Measurements from ENCODE around the gene CTNNA2. TPM values are rescaled to one million over a fixed set of nuclear protein-coding genes. Genes with fewer than 3 reads are reported as not detected.

CTNNA2 gene
- total and polyA plus RNA-seq, 8 donors, result 0.28 to 5.7 (median 0.44) TPM; not detected in 4

- WGBS, 5 donors, result 54 to 87% (median 60%) methylated on average over 4 of the region's 4 CpGs
- Histone ChIP-seq H3K36me3 (no peaks in the 10 kb centered on the region), H3K9me3 (no peaks in the 10 kb centered on the region), H3K27ac (no peak overlapping the region), H3K27me3 (no peaks in the 10 kb centered on the region), H3K4me3 (no peak overlapping the region), H3K4me1 (no peaks in the 10 kb centered on the region)
- no peak for DNase-seq
- intact Hi-C loops (cut with DNase I; ENCODE audit: low total_unique reads), result no loop called here
- TF ChIP-seq POLR2A (IDR thresholded peaks at IDR 0.05), result no peak
- no peak for TF ChIP-seq EP300 (IDR thresholded peaks at IDR 0.05)
Measured at GRCh38 chr2:79820281-79820680, 307.4 kb downstream of the CTNNA2 start.

- TF ChIP-seq EP300 (IDR thresholded peaks at IDR 0.05) (no peak), POLR2A (IDR thresholded peaks at IDR 0.05) (no peak), CTCF (IDR thresholded peaks at IDR 0.05) (no peak), POLR2AphosphoS5 (IDR thresholded peaks at IDR 0.05) (no peak)
- H3K27me3 ChIP-seq, result no peaks in the 10 kb centered on the region
- no peaks in the 10 kb centered on the region for H3K4me1 ChIP-seq
Measured at GRCh38 chr2:79822136-79822535, 309.3 kb downstream of the CTNNA2 start.

GRCh38 chr2:79824086-79824786 lies 311.4 kb downstream of the CTNNA2 start:
- Histone ChIP-seq H3K4me1 (no peaks in the 10 kb centered on the region), H3K9me3 (no peaks in the 10 kb centered on the region), H3K4me3 (no peak overlapping the region), H3K27ac (no peak overlapping the region), H3K27me3 (no peaks in the 10 kb centered on the region), H3K36me3 (no peaks in the 10 kb centered on the region)
- TF ChIP-seq EP300 (IDR thresholded peaks at IDR 0.05) (no peak), CTCF (IDR thresholded peaks at IDR 0.05) (no peak), POLR2AphosphoS5 (IDR thresholded peaks at IDR 0.05) (no peak), POLR2A (IDR thresholded peaks at IDR 0.05) (no peak)
- no peak for DNase-seq
- WGBS, 5 donors, result 62 to 65% (median 64%) methylated on average over 6 of the region's 6 CpGs
- intact Hi-C loops (cut with DNase I; ENCODE audit: low total_unique reads), result no loop called here

More at GRCh38 chr2:79822136-79822535, 309.3 kb downstream of the CTNNA2 start:
- Histone ChIP-seq H3K4me3 (no peak overlapping the region), H3K27ac (no peak overlapping the region), H3K9me3 (no peaks in the 10 kb centered on the region), H3K36me3 (no peaks in the 10 kb centered on the region)
- intact Hi-C loops (cut with DNase I; ENCODE audit: low total_unique reads), result no loop called here
- no peak for DNase-seq
- 61 to 67% (median 64%) methylated on average over 2 of the region's 2 CpGs for WGBS, 5 donors

- WGBS, 5 donors, result 91 to 99% (median 92%) methylated on average over 1 of the region's 1 CpG
- intact Hi-C loops (cut with DNase I; ENCODE audit: low total_unique reads), result no loop called here
Measured at GRCh38 chr2:79827881-79828280, 315.0 kb downstream of the CTNNA2 start.

More at GRCh38 chr2:79827881-79828280, 315.0 kb downstream of the CTNNA2 start:
- H3K27me3 ChIP-seq, result no peaks in the 10 kb centered on the region
- no peak for TF ChIP-seq POLR2A (IDR thresholded peaks at IDR 0.05)
- TF ChIP-seq EP300 (IDR thresholded peaks at IDR 0.05), result no peak
- no peak for TF ChIP-seq POLR2AphosphoS5 (IDR thresholded peaks at IDR 0.05)
- no peak for TF ChIP-seq CTCF (IDR thresholded peaks at IDR 0.05)
- no peak overlapping the region for H3K4me3 ChIP-seq
- no peaks in the 10 kb centered on the region for H3K36me3 ChIP-seq
- no peaks in the 10 kb centered on the region for H3K9me3 ChIP-seq
- H3K4me1 ChIP-seq, result no peaks in the 10 kb centered on the region
- DNase-seq, result no peak
- H3K27ac ChIP-seq, result no peak overlapping the region
